ENCODE measurements around the gene CD300LD. TPM values are rescaled to one million over a fixed set of nuclear protein-coding genes. Genes with fewer than 3 reads are reported as not detected.

The CD300LD gene
- total RNA-seq, 4 donors from 2014 or later: not detected

DNA sequence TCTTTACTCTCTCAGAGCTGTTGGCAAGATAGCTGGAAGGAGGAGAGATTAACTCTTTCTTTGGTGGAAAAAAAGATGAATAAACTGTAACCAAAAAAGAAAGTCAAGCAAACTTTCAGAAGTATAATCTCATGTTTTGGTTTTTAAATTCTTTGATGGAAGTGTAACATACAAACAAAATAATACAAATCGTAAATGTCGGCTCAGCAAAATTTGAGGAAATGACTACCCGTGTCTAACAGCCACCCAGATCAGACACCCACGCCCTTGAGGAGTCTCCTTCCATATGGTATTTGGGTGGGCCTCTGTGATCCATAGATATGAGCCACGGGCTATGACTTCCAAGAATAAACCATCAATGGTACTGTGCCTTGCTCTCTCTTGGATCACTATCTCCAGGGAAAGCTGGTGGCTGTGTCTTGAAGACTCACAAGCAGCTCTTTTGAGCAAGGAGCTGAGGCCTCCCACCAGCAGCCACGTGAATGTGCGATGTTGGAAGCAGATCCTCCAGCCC lies 36.6 kb downstream of the CD300LD start:
- TF ChIP-seq, protein P1, sequence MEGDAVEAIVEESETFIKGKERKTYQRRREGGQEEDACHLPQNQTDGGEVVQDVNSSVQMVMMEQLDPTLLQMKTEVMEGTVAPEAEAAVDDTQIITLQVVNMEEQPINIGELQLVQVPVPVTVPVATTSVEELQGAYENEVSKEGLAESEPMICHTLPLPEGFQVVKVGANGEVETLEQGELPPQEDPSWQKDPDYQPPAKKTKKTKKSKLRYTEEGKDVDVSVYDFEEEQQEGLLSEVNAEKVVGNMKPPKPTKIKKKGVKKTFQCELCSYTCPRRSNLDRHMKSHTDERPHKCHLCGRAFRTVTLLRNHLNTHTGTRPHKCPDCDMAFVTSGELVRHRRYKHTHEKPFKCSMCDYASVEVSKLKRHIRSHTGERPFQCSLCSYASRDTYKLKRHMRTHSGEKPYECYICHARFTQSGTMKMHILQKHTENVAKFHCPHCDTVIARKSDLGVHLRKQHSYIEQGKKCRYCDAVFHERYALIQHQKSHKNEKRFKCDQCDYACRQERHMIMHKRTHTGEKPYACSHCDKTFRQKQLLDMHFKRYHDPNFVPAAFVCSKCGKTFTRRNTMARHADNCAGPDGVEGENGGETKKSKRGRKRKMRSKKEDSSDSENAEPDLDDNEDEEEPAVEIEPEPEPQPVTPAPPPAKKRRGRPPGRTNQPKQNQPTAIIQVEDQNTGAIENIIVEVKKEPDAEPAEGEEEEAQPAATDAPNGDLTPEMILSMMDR (IDR thresholded peaks at IDR 0.05; ENCODE audit: low read depth): no peak

DNA sequence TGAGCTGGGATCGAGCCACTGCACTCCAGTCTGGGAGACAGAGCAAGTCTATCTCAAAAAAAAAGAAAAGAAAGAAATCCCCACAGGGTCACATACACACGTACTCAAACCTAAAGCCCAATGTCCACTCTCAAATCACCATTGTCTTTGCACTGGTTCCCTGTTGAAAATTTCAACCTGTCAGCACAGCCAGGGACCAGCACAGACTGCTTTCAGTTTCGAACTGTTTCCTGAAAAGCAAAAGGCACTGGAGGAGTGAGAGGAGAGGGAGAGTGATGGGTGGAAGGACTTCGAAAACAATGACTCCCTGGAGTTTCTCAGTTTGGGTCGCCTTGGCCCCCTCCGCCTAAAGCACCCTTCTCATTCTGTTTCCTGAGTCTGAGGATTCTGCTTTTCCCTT lies 37.2 kb downstream of the CD300LD start:
- TF ChIP-seq, protein P1 (IDR thresholded peaks at IDR 0.05; ENCODE audit: low read depth): no peak

DNA sequence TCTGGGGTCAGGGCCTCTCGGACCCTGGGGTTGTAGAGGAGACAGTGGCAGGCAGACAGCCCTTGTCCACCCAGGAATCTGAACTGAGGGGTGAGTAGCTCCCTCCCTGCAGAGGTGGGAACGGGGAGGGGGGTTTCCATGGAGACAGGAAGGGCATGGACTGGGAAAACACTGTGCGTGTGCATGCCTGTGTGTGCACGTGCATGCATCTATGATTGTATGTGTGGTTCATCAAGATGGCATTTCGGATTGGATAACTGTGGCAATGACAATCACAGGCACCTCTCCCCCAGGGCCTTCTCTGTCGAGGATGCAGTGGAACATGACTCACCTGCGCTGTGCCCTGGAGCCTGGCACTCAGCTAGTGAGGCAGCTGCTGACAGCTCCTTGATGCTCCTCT lies 40.0 kb downstream of the CD300LD start:
- TF ChIP-seq, protein P1 (IDR thresholded peaks at IDR 0.05; ENCODE audit: low read depth): no peak

DNA sequence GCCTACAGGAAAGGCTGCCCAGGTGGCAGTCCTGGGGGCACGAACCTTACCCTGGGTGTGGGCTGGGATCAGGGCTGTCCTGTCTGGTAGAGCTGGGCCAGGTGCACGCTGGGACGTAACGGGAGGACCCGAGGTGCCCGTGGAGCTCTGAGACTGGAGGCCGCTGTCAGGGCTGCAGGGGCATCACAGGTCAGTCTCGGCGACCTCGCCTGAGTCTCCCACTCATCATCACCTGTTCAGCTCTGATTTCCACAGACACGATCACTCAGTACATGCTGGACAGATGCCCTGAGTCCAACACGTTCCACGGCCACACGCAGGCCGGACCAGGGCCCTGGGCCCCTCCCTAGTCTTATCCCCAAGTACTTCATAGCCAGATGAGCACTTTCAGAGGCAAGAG lies 41.5 kb downstream of the CD300LD start:
- TF ChIP-seq, protein P1 (IDR thresholded peaks at IDR 0.05; ENCODE audit: low read depth): no peak

DNA sequence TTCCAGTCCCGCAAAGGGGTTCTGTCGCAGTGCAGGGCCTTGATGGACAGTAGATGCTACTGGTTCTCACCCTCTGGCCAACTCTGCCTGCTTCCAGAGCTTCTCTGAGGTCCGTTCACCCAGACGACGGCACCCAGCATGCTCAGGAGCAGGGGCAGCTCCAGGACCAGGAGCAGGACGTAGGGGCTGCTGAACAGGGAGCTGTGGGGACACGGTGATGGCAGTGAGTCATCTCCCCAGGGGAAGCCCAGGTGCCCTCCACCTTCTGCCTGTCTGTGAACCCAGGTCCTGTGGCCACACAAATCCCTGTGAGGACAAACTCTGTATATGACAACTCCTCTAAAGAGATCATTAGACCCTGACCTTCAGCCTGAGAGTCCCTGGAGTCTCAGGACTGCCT lies 42.7 kb downstream of the CD300LD start:
- TF ChIP-seq, protein P1 (IDR thresholded peaks at IDR 0.05; ENCODE audit: low read depth): no peak

DNA sequence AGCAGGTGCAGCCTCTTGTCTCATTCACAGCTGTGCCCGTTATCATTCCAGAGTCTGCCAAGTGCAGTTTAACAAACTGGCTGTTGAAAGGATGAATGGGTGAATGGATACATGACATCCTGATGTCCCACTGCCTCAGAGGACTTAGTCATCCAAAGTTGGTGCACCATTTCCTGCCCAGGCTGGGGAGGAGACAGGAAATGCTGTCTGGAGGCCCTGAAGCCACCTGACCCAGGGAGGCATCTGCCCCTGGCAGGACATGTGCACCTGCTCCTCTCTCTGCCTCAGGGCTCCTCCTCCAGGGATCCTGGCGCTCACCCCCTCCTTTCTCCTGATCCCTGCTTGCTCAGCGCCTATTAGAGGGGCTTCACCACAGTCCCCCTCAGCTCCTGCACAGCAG lies 44.3 kb downstream of the CD300LD start:
- TF ChIP-seq, protein P1 (IDR thresholded peaks at IDR 0.05; ENCODE audit: low read depth): no peak

DNA sequence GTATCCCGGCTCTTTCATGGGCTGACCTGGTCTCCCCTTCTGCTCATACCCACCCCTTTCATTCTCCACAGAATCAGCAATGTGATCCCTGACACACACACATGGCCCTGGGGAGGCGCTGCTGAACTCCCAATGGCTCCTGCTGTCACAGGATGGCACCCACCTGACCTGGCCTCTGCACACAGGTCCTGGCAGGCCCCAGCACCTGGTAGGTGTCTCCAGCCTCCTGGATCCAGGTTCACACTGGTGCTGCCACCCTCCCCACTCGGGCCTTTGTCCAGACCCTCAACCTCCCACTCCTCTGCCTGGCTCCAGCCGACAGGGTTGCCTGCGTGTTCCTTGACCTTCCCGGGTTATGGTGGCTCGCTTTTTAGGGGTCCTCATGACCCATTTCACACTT lies 44.8 kb downstream of the CD300LD start:
- TF ChIP-seq, protein P1 (IDR thresholded peaks at IDR 0.05; ENCODE audit: low read depth): no peak

Measured in subcutaneous adipose tissue (tissue), 4 donors.